ENCODE measurements around the gene ASTL. TPM values are rescaled to one million over a fixed set of nuclear protein-coding genes. Genes with fewer than 3 reads are reported as not detected.

ASTL gene
- total RNA-seq, 2 experiments from 2014 or later: 0.49 TPM; not detected in 1

GRCh38 chr2:96174251-96175144 is 36.2 kb upstream of the ASTL start:
- Histone ChIP-seq H3K27ac (ENCODE audit: low read depth, low read length, poor library complexity, severe bottlenecking) (no peak overlapping the region), H3K79me2 (ENCODE audit: insufficient read depth, low read depth, low read length) (no peaks in the 10 kb centered on the region), H4K20me1 (ENCODE audit: insufficient read depth, low read length) (no peaks in the 10 kb centered on the region), H2AFZ (ENCODE audit: low read length) (peak overlapping the region; percentile 15; the same call in 1 of the 2 replicates), H3K9me2 (ENCODE audit: insufficient read depth, low read length) (no peaks in the 10 kb centered on the region), H3K4me3 (ENCODE audit: low read depth, low read length, poor library complexity, severe bottlenecking) (no peak overlapping the region), H3K36me3 (ENCODE audit: insufficient read depth, low read length) (no peaks in the 10 kb centered on the region), H3K4me1 (ENCODE audit: insufficient read depth, low read length, poor library complexity, severe bottlenecking) (peaks cover 7% of the 10 kb centered on the region), H3K9me3 (ENCODE audit: low read length) (peaks cover 6% of the 10 kb centered on the region; the same call in 1 of the 2 replicates), H3K4me2 (ENCODE audit: low read length) (no peak overlapping the region)
- DNase-seq (ENCODE audit: low spot score): peak; percentile 87
- ChIA-PET POLR2A (interaction anchor here (0.7 to 3.3 kb wide), 7 partner anchors 11 to 90 kb away, joined by 3 to 23 read pairs (median 4); partner anchors contain the start of gene ASTL), CTCF (ENCODE audit: unreplicated experiment) (interaction anchor here (0.6 to 2.6 kb wide), 8 partner anchors 10 to 92 kb away, joined by 3 to 26 read pairs (median 6); partner anchors contain the start of gene ASTL)
- peak; percentile 99 for TF ChIP-seq CTCF (conservative IDR thresholded peaks at IDR 0.05; ENCODE audit: low read length)
- TF ChIP-seq EZH2phosphoT487 (IDR thresholded peaks at IDR 0.05; ENCODE audit: borderline replicate concordance, low read depth, low read length): no peak
- BruUV-seq (replicated peaks): no TSS peak
- intact Hi-C loops (cut with micrococcal nuclease; ENCODE audit: unreplicated experiment): loop anchor here (1.0 to 2.0 kb wide), 3 partner anchors 30 to 182 kb away; partner anchors contain the start of gene ASTL

GRCh38 chr2:96171831-96172230 is 33.5 kb upstream of the ASTL start:
- no peaks in the 10 kb centered on the region for H3K9me2 ChIP-seq (ENCODE audit: insufficient read depth, low read length)
- no peak overlapping the region for H3K27ac ChIP-seq (ENCODE audit: low read depth, low read length, poor library complexity, severe bottlenecking)
- no peaks in the 10 kb centered on the region for H3K79me2 ChIP-seq (ENCODE audit: insufficient read depth, low read depth, low read length)
- ChIA-PET CTCF (ENCODE audit: unreplicated experiment) (no interaction called here), POLR2A (no interaction called here)
- no peak overlapping the region for H3K4me2 ChIP-seq (ENCODE audit: low read length)
- H3K36me3 ChIP-seq (ENCODE audit: insufficient read depth, low read length): no peaks in the 10 kb centered on the region
- H3K4me3 ChIP-seq (ENCODE audit: low read depth, low read length, poor library complexity, severe bottlenecking): no peak overlapping the region
- no peak for TF ChIP-seq CTCF (conservative IDR thresholded peaks at IDR 0.05; ENCODE audit: low read length)
- TF ChIP-seq EZH2phosphoT487 (IDR thresholded peaks at IDR 0.05; ENCODE audit: borderline replicate concordance, low read depth, low read length): no peak
- intact Hi-C loops (cut with micrococcal nuclease; ENCODE audit: unreplicated experiment): no loop called here
- no peak for DNase-seq (ENCODE audit: low spot score)
- peaks cover 24% of the 10 kb centered on the region for H3K4me1 ChIP-seq (ENCODE audit: insufficient read depth, low read length, poor library complexity, severe bottlenecking)
- H3K9me3 ChIP-seq (ENCODE audit: low read length): peaks cover 6% of the 10 kb centered on the region; the same call in 1 of the 2 replicates
- BruUV-seq (replicated peaks): no TSS peak
- no peak overlapping the region for H2AFZ ChIP-seq (ENCODE audit: low read length)
- no peaks in the 10 kb centered on the region for H4K20me1 ChIP-seq (ENCODE audit: insufficient read depth, low read length)

- intact Hi-C loops (cut with micrococcal nuclease; ENCODE audit: unreplicated experiment): no loop called here
- no peak for TF ChIP-seq CTCF (conservative IDR thresholded peaks at IDR 0.05; ENCODE audit: low read length)
- no peak for TF ChIP-seq EZH2phosphoT487 (IDR thresholded peaks at IDR 0.05; ENCODE audit: borderline replicate concordance, low read depth, low read length)
- Histone ChIP-seq H3K9me2 (ENCODE audit: insufficient read depth, low read length) (no peaks in the 10 kb centered on the region), H3K36me3 (ENCODE audit: insufficient read depth, low read length) (no peaks in the 10 kb centered on the region), H3K4me2 (ENCODE audit: low read length) (no peak overlapping the region), H3K9me3 (ENCODE audit: low read length) (peaks cover 6% of the 10 kb centered on the region; the same call in 1 of the 2 replicates), H2AFZ (ENCODE audit: low read length) (no peak overlapping the region), H3K79me2 (ENCODE audit: insufficient read depth, low read depth, low read length) (no peaks in the 10 kb centered on the region), H3K4me3 (ENCODE audit: low read depth, low read length, poor library complexity, severe bottlenecking) (no peak overlapping the region), H4K20me1 (ENCODE audit: insufficient read depth, low read length) (no peaks in the 10 kb centered on the region), H3K4me1 (ENCODE audit: insufficient read depth, low read length, poor library complexity, severe bottlenecking) (peaks cover 25% of the 10 kb centered on the region), H3K27ac (ENCODE audit: low read depth, low read length, poor library complexity, severe bottlenecking) (no peak overlapping the region)
- no TSS peak for BruUV-seq (replicated peaks)
- ChIA-PET CTCF (ENCODE audit: unreplicated experiment) (no interaction called here), POLR2A (no interaction called here)
- no peak for DNase-seq (ENCODE audit: low spot score)
Measured at GRCh38 chr2:96170626-96171025, 32.3 kb upstream of the ASTL start.
